ENCODE data around the gene KLC1.

DNA sequence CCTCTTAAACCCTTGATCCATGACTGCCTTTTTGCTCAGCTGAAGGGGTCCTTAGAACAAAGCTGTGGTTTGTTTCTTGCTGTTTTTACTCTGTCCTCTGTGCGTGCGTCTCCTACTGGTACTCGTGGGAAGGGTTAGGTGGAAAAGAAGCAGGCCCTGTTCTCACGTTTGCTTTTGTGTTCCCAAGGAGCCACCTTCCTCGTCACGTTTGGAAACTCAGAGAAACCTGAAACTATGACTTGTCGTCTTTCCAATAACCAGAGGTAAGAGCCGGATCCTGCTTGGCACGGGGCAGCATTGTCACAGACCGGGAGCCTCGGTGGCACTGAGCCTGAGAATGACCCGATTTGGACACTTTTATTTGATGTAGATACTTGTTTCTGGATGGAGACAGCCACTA lies 99.7 kb downstream of the KLC1 start:
- TF ChIP-seq POLR2AphosphoS5 (IDR thresholded peaks at IDR 0.05) (no peak), EP300 (IDR thresholded peaks at IDR 0.05) (no peak)

Measured in sigmoid colon (tissue), 4 donors.